Measurements from ENCODE around the gene HECTD3.

HECTD3 gene

DNA sequence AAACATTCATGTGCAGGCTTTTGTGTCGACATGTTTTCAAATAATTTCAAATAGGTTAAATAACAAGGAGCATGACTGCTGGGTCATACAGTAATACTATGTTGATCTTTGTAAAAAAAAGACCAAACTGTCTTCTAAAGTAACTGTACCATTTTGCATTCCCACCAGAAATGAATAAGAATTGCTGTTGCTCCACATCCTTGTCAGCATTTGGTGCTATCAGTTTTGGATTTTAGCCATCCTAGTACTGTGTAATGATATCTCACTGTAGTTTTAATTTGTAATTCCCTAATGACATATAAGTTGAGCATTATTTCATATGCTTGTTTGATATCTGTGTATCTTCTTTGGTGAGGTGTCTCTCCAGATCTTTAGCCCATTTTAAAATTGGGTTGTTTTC, 12.5 kb upstream of the HECTD3 start:
- DNase-seq (ENCODE audit: low spot score in 2 of 2) = no peak
- H3K4me1 Mint-ChIP-seq = peaks cover 2% of the 10 kb centered on the region
- no peak overlapping the region for H3K27ac Mint-ChIP-seq
- no peaks in the 10 kb centered on the region for H3K36me3 Mint-ChIP-seq
- ATAC-seq = no peak
- H3K4me3 Mint-ChIP-seq = no peak overlapping the region
- H3K9me3 Mint-ChIP-seq = no peaks in the 10 kb centered on the region

DNA sequence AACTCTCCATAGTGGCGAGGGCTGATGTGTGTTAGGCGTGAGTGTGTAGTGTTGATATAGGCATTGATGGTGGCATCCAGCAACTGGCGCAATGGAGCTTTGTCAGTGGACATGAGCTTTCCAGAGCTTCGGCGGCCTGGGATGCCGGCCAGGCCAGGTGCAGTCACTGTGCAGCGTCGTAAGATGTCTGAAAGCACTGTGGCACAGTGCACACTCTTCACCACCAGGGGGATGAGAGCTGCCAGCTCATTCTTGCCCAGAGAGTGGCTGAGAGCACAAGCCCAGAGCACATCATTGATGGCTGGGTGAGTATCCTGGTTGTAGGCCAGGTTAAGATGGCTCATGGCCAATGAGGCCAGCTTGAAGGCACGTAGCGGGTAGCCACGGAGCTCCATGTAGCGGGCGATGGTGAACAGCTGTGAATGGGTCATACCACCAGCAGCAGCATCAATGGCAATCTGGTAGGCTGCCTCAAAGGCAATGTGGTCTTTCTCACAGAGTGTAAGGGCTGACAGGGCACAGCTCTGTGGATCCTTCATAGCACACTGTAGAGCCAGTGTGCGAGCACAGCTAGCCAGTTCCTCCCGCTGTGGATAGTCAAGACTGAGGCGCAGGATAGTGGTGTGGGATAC, 7.6 kb upstream of the HECTD3 start:
- DNase-seq (ENCODE audit: low spot score in 2 of 2) = peak; percentile 30 to 73
- Mint-ChIP-seq H3K27ac (no peak overlapping the region), H3K4me1 (peaks cover 17% of the 10 kb centered on the region)

DNA sequence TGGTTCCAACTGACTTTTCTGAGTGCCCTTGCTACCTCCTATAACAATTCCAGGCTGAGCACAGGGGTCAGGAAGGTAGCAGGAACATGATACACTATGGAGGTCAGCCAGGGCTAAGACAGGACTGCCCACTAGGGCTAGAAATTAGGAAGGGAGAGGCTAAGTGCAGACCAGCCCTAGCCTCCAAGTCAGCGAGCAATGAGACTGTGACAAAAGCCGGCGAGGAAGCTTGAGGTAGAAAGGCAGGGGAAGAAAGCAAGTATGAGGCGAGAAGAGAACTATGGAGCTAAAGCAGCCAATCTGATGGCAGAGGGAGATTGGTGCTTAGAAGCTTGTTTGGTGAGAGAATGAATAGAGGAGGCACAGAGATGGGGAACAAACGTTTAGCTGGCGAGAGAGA, 5.6 kb upstream of the HECTD3 start:
- no peak overlapping the region for H3K4me3 Mint-ChIP-seq
- H3K4me1 Mint-ChIP-seq = peaks cover 32% of the 10 kb centered on the region
- H3K36me3 Mint-ChIP-seq = peaks cover 27% of the 10 kb centered on the region
- H3K9me3 Mint-ChIP-seq = no peaks in the 10 kb centered on the region
- peak overlapping the region; percentile 11 for H3K27ac Mint-ChIP-seq
- ATAC-seq = no peak
- DNase-seq (ENCODE audit: low spot score in 2 of 2) = no peak

More for the DNA sequence above, 7.6 kb upstream of the HECTD3 start:
- H3K9me3 Mint-ChIP-seq = no peaks in the 10 kb centered on the region
- H3K4me3 Mint-ChIP-seq = no peak overlapping the region
- peak; percentile 91 for ATAC-seq
- peaks cover 16% of the 10 kb centered on the region for H3K36me3 Mint-ChIP-seq

DNA sequence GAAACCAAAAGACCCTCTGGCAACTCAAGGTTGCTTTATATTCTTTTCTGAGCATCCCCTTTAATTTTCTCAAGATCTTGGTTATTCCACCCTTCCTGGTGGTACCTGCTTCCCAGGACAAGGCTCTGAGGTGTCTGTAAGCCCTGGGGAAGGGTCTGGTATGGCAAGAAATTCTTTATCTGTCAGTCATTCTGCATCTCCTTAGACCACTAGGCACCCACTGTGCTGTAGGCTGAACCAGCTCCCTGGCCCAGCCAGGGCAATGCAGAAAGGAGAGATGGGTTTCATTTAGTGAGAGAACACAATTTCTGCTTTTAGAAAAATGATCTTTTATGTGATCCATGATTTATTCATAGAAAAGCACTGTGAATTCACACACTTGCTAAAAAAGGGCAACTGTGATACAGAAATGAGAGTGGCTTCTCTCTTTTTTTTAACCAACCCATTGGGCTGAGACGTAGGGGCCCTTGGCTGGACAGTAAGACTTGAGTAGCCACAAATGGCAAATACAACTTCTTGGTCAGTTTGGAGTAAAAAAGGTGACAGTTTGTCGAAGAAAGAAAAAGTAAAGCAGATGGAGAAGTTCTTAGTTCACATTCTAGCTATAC, 5.1 kb upstream of the HECTD3 start:
- Mint-ChIP-seq H3K27ac (peak overlapping the region; percentile 11), H3K4me3 (no peak overlapping the region), H3K4me1 (peaks cover 38% of the 10 kb centered on the region), H3K36me3 (peaks cover 31% of the 10 kb centered on the region), H3K9me3 (no peaks in the 10 kb centered on the region)
- DNase-seq (ENCODE audit: low spot score in 2 of 2) = no peak
- ATAC-seq = no peak

- H3K4me3 Mint-ChIP-seq = no peak overlapping the region
- peaks cover 40% of the 10 kb centered on the region for H3K4me1 Mint-ChIP-seq
- no peak for DNase-seq (ENCODE audit: low spot score in 2 of 2)
- peak overlapping the region; percentile 11 for H3K27ac Mint-ChIP-seq
- no peaks in the 10 kb centered on the region for H3K9me3 Mint-ChIP-seq
- no peak for ATAC-seq
- peaks cover 31% of the 10 kb centered on the region for H3K36me3 Mint-ChIP-seq
These were observed 4.6 kb upstream of the HECTD3 start for GRCh38 chr1:45015683-45016082.

DNA sequence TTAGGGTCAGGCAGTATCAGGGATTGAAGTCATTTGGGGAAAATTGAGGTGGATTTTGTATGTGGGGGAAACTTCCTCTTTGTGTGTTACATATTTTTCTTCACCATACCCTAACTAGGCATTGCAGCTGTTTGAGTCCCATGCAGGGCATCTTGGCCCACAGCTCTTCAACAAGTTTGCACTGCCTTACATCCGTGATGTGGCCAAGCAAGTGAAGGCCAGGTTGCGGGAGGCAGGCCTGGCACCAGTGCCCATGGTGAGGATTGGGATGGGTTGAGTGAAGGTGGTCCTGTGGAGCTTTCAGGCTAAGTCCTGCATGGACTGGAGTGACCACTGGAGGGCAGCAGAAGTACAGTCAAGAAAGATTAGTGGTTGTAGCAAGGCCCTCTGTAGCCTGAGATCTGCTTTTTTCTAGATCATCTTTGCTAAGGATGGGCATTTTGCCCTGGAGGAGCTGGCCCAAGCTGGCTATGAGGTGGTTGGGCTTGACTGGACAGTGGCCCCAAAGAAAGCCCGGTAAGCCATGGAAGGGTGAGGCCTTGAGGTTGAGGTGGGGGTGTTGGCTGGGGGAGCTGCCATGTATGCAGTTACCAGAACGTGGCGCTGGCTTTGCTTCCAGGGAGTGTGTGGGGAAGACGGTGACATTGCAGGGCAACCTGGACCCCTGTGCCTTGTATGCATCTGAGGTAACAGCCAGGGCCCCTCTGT, 3.4 kb upstream of the HECTD3 start:
- DNase-seq (ENCODE audit: low spot score in 2 of 2) (peak; percentile 66 to 89), ATAC-seq (no peak)
- H3K4me1 Mint-ChIP-seq = peaks cover 50% of the 10 kb centered on the region
- peak overlapping the region; percentile 78 for H3K4me3 Mint-ChIP-seq
- peak overlapping the region; percentile 59 for H3K27ac Mint-ChIP-seq
- peaks cover 31% of the 10 kb centered on the region for H3K36me3 Mint-ChIP-seq
- no peaks in the 10 kb centered on the region for H3K9me3 Mint-ChIP-seq

DNA sequence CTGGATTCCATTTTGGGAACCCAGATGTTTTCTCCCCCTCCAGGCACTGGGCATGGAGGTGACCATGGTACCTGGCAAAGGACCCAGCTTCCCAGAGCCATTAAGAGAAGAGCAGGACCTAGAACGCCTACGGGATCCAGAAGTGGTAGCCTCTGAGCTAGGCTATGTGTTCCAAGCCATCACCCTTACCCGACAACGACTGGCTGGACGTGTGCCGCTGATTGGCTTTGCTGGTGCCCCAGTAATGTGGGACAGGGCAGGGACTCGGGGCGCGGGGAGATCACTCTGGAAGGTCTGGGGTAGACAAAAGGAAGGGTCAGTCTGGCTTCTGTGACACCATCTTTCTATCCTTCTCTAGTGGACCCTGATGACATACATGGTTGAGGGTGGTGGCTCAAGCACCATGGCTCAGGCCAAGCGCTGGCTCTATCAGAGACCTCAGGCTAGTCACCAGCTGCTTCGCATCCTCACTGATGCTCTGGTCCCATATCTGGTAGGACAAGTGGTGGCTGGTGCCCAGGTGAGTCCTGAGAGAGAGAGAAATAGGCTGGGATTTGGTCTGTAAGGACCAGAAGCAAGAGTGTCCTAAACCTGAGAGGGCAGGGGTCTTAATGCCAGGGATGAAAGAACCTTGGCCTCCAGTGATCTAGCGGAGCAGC, 2.6 kb upstream of the HECTD3 start:
- peaks cover 37% of the 10 kb centered on the region for H3K36me3 Mint-ChIP-seq
- peak overlapping the region; percentile 78 for H3K4me3 Mint-ChIP-seq
- no peaks in the 10 kb centered on the region for H3K9me3 Mint-ChIP-seq
- ATAC-seq (no peak), DNase-seq (ENCODE audit: low spot score in 2 of 2) (no peak)
- H3K4me1 Mint-ChIP-seq = peaks cover 56% of the 10 kb centered on the region
- H3K27ac Mint-ChIP-seq = peak overlapping the region; percentile 94

DNA sequence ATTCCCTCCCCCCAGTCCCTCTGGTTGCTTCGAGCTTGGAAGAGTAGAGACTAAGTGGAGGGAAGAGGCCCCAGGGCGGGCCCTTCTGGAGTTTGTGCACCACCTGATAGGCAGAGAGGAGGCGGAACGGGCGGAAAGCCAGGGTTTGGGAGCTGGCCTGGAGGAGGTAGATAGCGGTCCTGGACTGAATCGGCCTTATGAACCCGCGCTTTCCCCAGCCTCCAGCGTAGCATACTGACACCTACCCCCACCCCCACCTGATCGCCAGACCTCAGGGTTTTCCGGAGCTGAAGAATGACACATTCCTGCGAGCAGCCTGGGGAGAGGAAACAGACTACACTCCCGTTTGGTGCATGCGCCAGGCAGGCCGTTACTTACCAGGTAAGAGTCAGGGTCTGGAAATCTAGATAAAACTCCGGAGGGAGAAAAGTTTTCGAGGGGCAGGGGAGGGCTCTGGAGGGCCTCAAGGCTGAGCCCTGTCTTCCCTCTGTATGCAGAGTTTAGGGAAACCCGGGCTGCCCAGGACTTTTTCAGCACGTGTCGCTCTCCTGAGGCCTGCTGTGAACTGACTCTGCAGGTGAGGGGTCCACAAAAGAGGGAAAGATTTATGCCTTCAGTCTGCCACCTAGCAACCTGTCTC, 1.6 kb upstream of the HECTD3 start:
- peak; percentile 1 for ATAC-seq
- Mint-ChIP-seq H3K9me3 (no peaks in the 10 kb centered on the region), H3K4me1 (peaks cover 56% of the 10 kb centered on the region), H3K36me3 (peaks cover 39% of the 10 kb centered on the region), H3K4me3 (peak overlapping the region; percentile 78), H3K27ac (peak overlapping the region; percentile 94)
- no peak for DNase-seq (ENCODE audit: low spot score in 2 of 2)

GRCh38 chr1:45011837-45012638, 914 bp upstream of the HECTD3 start, which contains the start of gene UROD:
UROD (plus strand) TSS chr1:45012254; CDS start chr1:45012266, 12 bp downstream.
- H3K9me3 Mint-ChIP-seq = no peaks in the 10 kb centered on the region
- H3K36me3 Mint-ChIP-seq = peaks cover 44% of the 10 kb centered on the region
- ATAC-seq = peak; percentile 83
- H3K4me1 Mint-ChIP-seq = peaks cover 59% of the 10 kb centered on the region
- peak within 1 kb of the TSS; percentile 78 for H3K4me3 Mint-ChIP-seq
- peak; percentile 73 to 92 for DNase-seq (ENCODE audit: low spot score in 2 of 2)
- H3K27ac Mint-ChIP-seq = peak within 1 kb of the TSS; percentile 94

DNA sequence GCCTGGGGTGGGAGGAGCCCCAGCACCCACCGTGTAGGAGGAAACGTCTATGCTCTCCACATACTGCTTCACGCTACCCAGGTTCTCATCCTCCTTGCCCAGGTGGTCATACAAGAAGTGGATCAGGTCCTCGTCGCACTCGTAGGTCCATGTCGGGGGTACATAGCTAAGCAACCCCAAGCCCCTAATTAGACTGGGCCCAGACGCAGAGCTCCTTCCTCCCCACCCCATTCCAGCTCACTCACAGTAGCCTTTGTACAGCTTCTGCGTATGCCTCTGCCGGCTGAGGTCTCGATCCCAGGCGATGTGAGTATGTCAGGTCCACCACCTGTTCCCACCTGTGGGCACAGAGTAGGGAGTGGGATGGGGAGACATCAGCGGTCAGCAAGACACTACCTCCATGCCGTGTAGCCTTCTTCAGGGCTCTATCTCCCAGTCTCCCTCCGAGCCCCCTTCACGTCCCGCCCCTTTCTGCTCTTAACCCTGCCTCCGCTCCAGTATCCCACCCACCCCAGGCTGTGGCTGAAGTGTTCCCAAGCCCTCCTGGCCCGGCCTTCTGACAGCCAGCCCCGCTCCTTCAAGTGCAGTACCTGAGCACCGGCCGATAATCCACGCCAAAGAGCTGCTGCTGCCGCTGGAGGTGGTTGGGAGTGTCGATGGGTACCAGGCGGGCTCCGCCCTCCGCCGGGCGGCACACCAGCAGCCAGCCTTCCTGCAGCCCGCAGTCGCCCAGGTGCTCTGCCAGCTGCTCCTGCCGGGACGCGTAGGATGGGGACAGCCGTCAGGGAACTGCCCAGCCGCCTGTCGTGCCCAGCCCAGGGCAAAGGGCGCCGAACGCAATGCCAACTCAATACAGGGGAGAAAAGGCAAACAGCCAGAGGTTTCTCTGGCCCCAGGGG, 919 bp downstream of the HECTD3 start:
- ATAC-seq (no peak), DNase-seq (ENCODE audit: low spot score in 2 of 2) (no peak)
- Mint-ChIP-seq H3K27ac (peak overlapping the region; percentile 94), H3K4me1 (peaks cover 59% of the 10 kb centered on the region), H3K4me3 (peak overlapping the region; percentile 78), H3K9me3 (no peaks in the 10 kb centered on the region), H3K36me3 (peaks cover 59% of the 10 kb centered on the region)

DNA sequence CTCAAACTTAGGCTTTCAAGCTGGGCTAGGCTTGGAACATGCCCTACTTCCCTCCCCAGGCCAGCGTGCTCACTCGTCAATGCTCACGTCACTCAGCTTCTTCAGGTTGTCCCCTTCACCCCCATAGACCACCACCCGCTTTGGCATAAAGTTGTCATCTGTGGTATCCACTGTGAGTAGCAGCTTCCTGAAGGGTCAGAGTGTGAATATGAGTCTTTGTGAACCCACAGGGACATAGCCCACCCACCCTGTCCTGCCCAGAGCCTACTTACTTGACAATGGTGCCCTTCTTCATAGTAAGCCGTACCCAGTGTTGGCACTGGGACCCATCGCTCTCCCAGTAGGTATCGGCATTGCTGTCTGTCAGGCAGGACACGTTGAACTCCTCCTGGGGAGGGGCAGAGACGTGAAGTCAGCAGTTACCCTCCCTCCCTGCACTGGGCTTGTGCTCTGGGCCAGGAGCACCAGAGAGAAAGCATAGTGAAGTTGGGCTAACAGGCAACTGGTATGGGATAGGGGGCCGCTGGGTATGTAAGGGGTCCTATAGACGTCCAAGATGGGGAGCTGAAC, 1.7 kb downstream of the HECTD3 start:
- peaks cover 55% of the 10 kb centered on the region for H3K4me1 Mint-ChIP-seq

GRCh38 chr1:45008516-45008915, 2.6 kb downstream of the HECTD3 start:
- no peak for ATAC-seq
- no peaks in the 10 kb centered on the region for H3K9me3 Mint-ChIP-seq
- H3K36me3 Mint-ChIP-seq = peaks cover 59% of the 10 kb centered on the region
- no peak overlapping the region for H3K27ac Mint-ChIP-seq
- H3K4me3 Mint-ChIP-seq = no peak overlapping the region
- DNase-seq (ENCODE audit: low spot score in 2 of 2) = no peak
- H3K4me1 Mint-ChIP-seq = peaks cover 46% of the 10 kb centered on the region

More for the DNA sequence above, 1.7 kb downstream of the HECTD3 start:
- Mint-ChIP-seq H3K4me3 (peak overlapping the region; percentile 78), H3K9me3 (no peaks in the 10 kb centered on the region), H3K36me3 (peaks cover 59% of the 10 kb centered on the region), H3K27ac (peak overlapping the region; percentile 94)
- ATAC-seq (no peak), DNase-seq (ENCODE audit: low spot score in 2 of 2) (no peak)

DNA sequence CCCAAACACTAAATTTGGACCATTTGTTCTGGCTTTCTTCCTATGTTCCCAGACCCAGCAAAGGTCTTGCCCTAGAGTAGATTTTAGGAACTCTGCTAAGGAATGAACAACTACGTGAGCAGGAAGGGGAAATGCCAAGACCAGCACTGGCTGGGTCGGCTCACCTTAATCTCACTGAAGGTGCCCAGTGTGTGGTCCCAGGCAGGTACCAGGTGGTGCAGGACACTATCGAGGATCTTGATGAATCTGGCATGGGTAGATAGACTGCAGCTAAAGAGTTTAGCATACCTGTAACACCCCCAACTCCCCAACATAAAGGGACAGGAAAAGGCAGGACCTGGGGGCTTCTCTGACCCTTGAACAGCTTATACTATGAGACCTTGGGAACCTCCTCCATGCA, 3.0 kb downstream of the HECTD3 start:
- DNase-seq (ENCODE audit: low spot score in 2 of 2) = no peak
- Mint-ChIP-seq H3K27ac (peak overlapping the region; percentile 30), H3K36me3 (peaks cover 63% of the 10 kb centered on the region), H3K9me3 (no peaks in the 10 kb centered on the region), H3K4me3 (no peak overlapping the region), H3K4me1 (peaks cover 42% of the 10 kb centered on the region)
- ATAC-seq = no peak
